ENCODE measurements around the gene FRMPD1. TPM values are rescaled to one million over a fixed set of nuclear protein-coding genes. Genes with fewer than 3 reads are reported as not detected.

The FRMPD1 gene
- total RNA-seq, 1 donor from 2014 or later, result 0.07 TPM

DNA sequence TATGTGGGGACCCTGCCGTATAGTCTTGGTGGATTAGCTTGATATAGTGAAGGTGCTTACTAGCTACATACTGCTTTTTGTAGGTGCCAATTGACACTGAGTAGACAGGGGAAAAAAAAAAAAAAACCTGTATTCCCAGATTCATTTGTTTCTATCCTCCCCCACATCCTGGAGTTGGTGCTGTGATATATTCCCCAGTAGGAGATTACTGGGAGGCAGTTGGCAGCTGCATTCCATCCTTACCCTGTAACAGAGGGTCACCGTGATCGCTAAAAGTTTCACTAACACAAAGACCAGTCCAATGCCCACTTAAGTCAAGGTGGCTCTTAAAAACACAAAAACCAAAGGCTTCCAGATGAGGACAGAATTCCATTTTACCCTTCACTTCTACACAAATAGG, 30.9 kb upstream of the FRMPD1 start:
- Histone ChIP-seq H3K36me3 (ENCODE audit: insufficient read depth, low read length) (no peaks in the 10 kb centered on the region), H3K9ac (ENCODE audit: low read length) (no peak overlapping the region), H3K9me3 (ENCODE audit: insufficient read depth, low read depth, low read length) (no peaks in the 10 kb centered on the region), H3K27me3 (ENCODE audit: insufficient read depth, low read length) (peaks cover 2% of the 10 kb centered on the region), H3K79me2 (ENCODE audit: insufficient read depth, low read length) (no peaks in the 10 kb centered on the region), H3K4me1 (ENCODE audit: insufficient read depth, low read length) (peaks cover 15% of the 10 kb centered on the region), H3K4me2 (ENCODE audit: low read length) (no peak overlapping the region), H3K4me3 (ENCODE audit: insufficient read depth, low read depth, low read length) (no peak overlapping the region), H3K27ac (ENCODE audit: low read depth, low read length) (no peak overlapping the region), H4K20me1 (ENCODE audit: insufficient read depth, low read length) (no peaks in the 10 kb centered on the region), H2AFZ (ENCODE audit: low read depth, low read length) (no peak overlapping the region)
- no peak for TF ChIP-seq EZH2 (IDR thresholded peaks at IDR 0.05; ENCODE audit: insufficient read depth, low read length)
- no peak for TF ChIP-seq CTCF (IDR thresholded peaks at IDR 0.05; ENCODE audit: insufficient read depth, low read depth, low read length)
- H3K27ac Mint-ChIP-seq (ENCODE audit: unreplicated experiment), result no peak overlapping the region
- peaks cover 17% of the 10 kb centered on the region for H3K4me1 Mint-ChIP-seq (ENCODE audit: low read depth, unreplicated experiment)
- FAIRE-seq (no peak), DNase-seq (ENCODE audit: low read depth) (no peak)
- H3K4me3 Mint-ChIP-seq (ENCODE audit: unreplicated experiment), result no peak overlapping the region
- H3K36me3 Mint-ChIP-seq (ENCODE audit: low read depth, unreplicated experiment), result no peaks in the 10 kb centered on the region
- H3K27me3 Mint-ChIP-seq (ENCODE audit: low read depth, unreplicated experiment), result no peaks in the 10 kb centered on the region
- no peaks in the 10 kb centered on the region for H3K9me3 Mint-ChIP-seq (ENCODE audit: unreplicated experiment)

- H3K4me3 Mint-ChIP-seq (ENCODE audit: unreplicated experiment), result no peak overlapping the region
Measured at GRCh38 chr9:37620396-37620795, 30.4 kb upstream of the FRMPD1 start.

More at GRCh38 chr9:37620396-37620795, 30.4 kb upstream of the FRMPD1 start:
- Histone ChIP-seq H3K4me1 (ENCODE audit: insufficient read depth, low read length) (peaks cover 15% of the 10 kb centered on the region), H3K4me3 (ENCODE audit: insufficient read depth, low read depth, low read length) (no peak overlapping the region), H3K36me3 (ENCODE audit: insufficient read depth, low read length) (no peaks in the 10 kb centered on the region), H3K79me2 (ENCODE audit: insufficient read depth, low read length) (no peaks in the 10 kb centered on the region), H4K20me1 (ENCODE audit: insufficient read depth, low read length) (no peaks in the 10 kb centered on the region), H3K4me2 (ENCODE audit: low read length) (no peak overlapping the region), H3K9ac (ENCODE audit: low read length) (no peak overlapping the region), H2AFZ (ENCODE audit: low read depth, low read length) (no peak overlapping the region), H3K27ac (ENCODE audit: low read depth, low read length) (no peak overlapping the region), H3K9me3 (ENCODE audit: insufficient read depth, low read depth, low read length) (no peaks in the 10 kb centered on the region), H3K27me3 (ENCODE audit: insufficient read depth, low read length) (peaks cover 2% of the 10 kb centered on the region)
- H3K27ac Mint-ChIP-seq (ENCODE audit: unreplicated experiment), result no peak overlapping the region
- DNase-seq (ENCODE audit: low read depth), result no peak
- H3K36me3 Mint-ChIP-seq (ENCODE audit: low read depth, unreplicated experiment), result no peaks in the 10 kb centered on the region
- H3K9me3 Mint-ChIP-seq (ENCODE audit: unreplicated experiment), result no peaks in the 10 kb centered on the region
- TF ChIP-seq EZH2 (IDR thresholded peaks at IDR 0.05; ENCODE audit: insufficient read depth, low read length) (no peak), CTCF (IDR thresholded peaks at IDR 0.05; ENCODE audit: insufficient read depth, low read depth, low read length) (no peak)
- no peaks in the 10 kb centered on the region for H3K27me3 Mint-ChIP-seq (ENCODE audit: low read depth, unreplicated experiment)
- no peak for FAIRE-seq
- peaks cover 17% of the 10 kb centered on the region for H3K4me1 Mint-ChIP-seq (ENCODE audit: low read depth, unreplicated experiment)
